Stimulated activated naive B cell treated with anti-CD40 and anti-IgM and Interleukin-4, amounts not matched to agents 10 μg/mL and 1 μg/mL and 100 μg/mL, for 72 hours (primary cell): ENCODE data around the gene ANKRD33B.
"Not testable (repeated sequence)": the region's sequence is repeated elsewhere in the genome, so short reads cannot be mapped to it uniquely, and the experiment has no call there.

Source experiments
- ATAC-seq, 2 donors: fragments of 150-1000 bp; cut with Tn5 transposase; replicated peaks; 2 replicates each; pipeline ENCODE4 v1.10.0; 2021; ENCODE audit warnings: moderate library complexity in 1 of 2
- DNase-seq: peaks from one replicate; pipeline ENCODE4 v3.0.0; 2021
- H3K27ac Mint-ChIP-seq: one replicate; pipeline ENCODE4 v1.8.0; 2022; ENCODE audit warnings: mild to moderate bottlenecking, mixed read lengths
- H3K27me3 Mint-ChIP-seq, 2 donors: one replicate each; pipeline ENCODE4 v1.8.0; 2022; ENCODE audit warnings: mixed read lengths in 2 of 2
- H3K36me3 Mint-ChIP-seq, 2 donors: one replicate each; pipeline ENCODE4 v1.8.0; 2022; ENCODE audit warnings: mixed read lengths in 2 of 2, mild to moderate bottlenecking in 1 of 2
- H3K4me1 Mint-ChIP-seq, 2 donors: one replicate each; pipeline ENCODE4 v1.8.0; 2022; ENCODE audit warnings: mixed read lengths in 2 of 2, mild to moderate bottlenecking in 1 of 2
- H3K4me3 Mint-ChIP-seq, 2 donors: one replicate each; pipeline ENCODE4 v1.8.0; 2022; ENCODE audit warnings: mild to moderate bottlenecking in 2 of 2, mixed read lengths in 2 of 2, moderate library complexity in 1 of 2
- H3K9me3 Mint-ChIP-seq, 2 donors: one replicate each; pipeline ENCODE4 v1.8.0; 2022; ENCODE audit warnings: mixed read lengths in 2 of 2, mild to moderate bottlenecking in 1 of 2

Gene ANKRD33B

GRCh38 chr5:10542055-10542550 is 21.8 kb upstream of the ANKRD33B start:
- Mint-ChIP-seq H3K9me3 (no peaks in the 10 kb centered on the region), H3K27me3 (peaks cover 5 to 6% of the 10 kb centered on the region in 2 donors), H3K4me3 (no peak overlapping the region), H3K4me1 (peaks cover 17 to 21% of the 10 kb centered on the region in 2 donors), H3K36me3 (no peaks in the 10 kb centered on the region), H3K27ac (no peak overlapping the region)
- DNase-seq (no peak), ATAC-seq (no peak)

GRCh38 chr5:10543585-10544040 is 20.3 kb upstream of the ANKRD33B start:
- Mint-ChIP-seq H3K4me1 (peaks cover 9 to 15% of the 10 kb centered on the region in 2 donors), H3K9me3 (no peaks in the 10 kb centered on the region), H3K4me3 (no peak overlapping the region), H3K27ac (no peak overlapping the region), H3K36me3 (no peaks in the 10 kb centered on the region), H3K27me3 (no peaks in the 10 kb centered on the region)
- DNase-seq, result no peak
- ATAC-seq, result no peak

- Mint-ChIP-seq H3K27ac (no peak overlapping the region), H3K36me3 (no peaks in the 10 kb centered on the region), H3K9me3 (no peaks in the 10 kb centered on the region), H3K27me3 (no peaks in the 10 kb centered on the region), H3K4me1 (peaks cover 6 to 15% of the 10 kb centered on the region in 2 donors), H3K4me3 (no peak overlapping the region)
- no peak for ATAC-seq
- DNase-seq, result no peak
Measured at GRCh38 chr5:10545084-10545483, 18.8 kb upstream of the ANKRD33B start.

- H3K9me3 Mint-ChIP-seq, result no peaks in the 10 kb centered on the region
- no peaks in the 10 kb centered on the region for H3K36me3 Mint-ChIP-seq
- no peak overlapping the region for H3K4me3 Mint-ChIP-seq
- H3K4me1 Mint-ChIP-seq, result peaks cover 6 to 15% of the 10 kb centered on the region in 2 donors
- ATAC-seq (no peak), DNase-seq (no peak)
- no peaks in the 10 kb centered on the region for H3K27me3 Mint-ChIP-seq
- H3K27ac Mint-ChIP-seq, result no peak overlapping the region
Measured at GRCh38 chr5:10546186-10546585, 17.7 kb upstream of the ANKRD33B start.

GRCh38 chr5:10548418-10549122 is 15.3 kb upstream of the ANKRD33B start:
- Mint-ChIP-seq H3K27me3 (no peaks in the 10 kb centered on the region), H3K4me1 (peaks cover 21 to 32% of the 10 kb centered on the region in 2 donors), H3K27ac (no peak overlapping the region), H3K4me3 (no peak overlapping the region), H3K36me3 (no peaks in the 10 kb centered on the region), H3K9me3 (no peaks in the 10 kb centered on the region)
- ATAC-seq (no peak), DNase-seq (no peak)

- H3K4me1 Mint-ChIP-seq, result peaks cover 26 to 36% of the 10 kb centered on the region in 2 donors
- H3K27ac Mint-ChIP-seq, H3K9me3 Mint-ChIP-seq, DNase-seq, H3K4me3 Mint-ChIP-seq, H3K36me3 Mint-ChIP-seq, ATAC-seq, H3K27me3 Mint-ChIP-seq: not testable (repeated sequence)
Measured at GRCh38 chr5:10549123-10549514, 14.8 kb upstream of the ANKRD33B start.

GRCh38 chr5:10550222-10550995 is 13.5 kb upstream of the ANKRD33B start:
- no peak for DNase-seq
- peak overlapping the region; percentile 75 for H3K27ac Mint-ChIP-seq
- no peaks in the 10 kb centered on the region for H3K9me3 Mint-ChIP-seq
- no peaks in the 10 kb centered on the region for H3K36me3 Mint-ChIP-seq
- no peaks in the 10 kb centered on the region for H3K27me3 Mint-ChIP-seq
- ATAC-seq, result no peak
- H3K4me3 Mint-ChIP-seq, result no peak overlapping the region
- H3K4me1 Mint-ChIP-seq, result peaks cover 34 to 47% of the 10 kb centered on the region in 2 donors

- Mint-ChIP-seq H3K9me3 (no peaks in the 10 kb centered on the region), H3K36me3 (no peaks in the 10 kb centered on the region), H3K27me3 (no peaks in the 10 kb centered on the region), H3K4me1 (peaks cover 43 to 57% of the 10 kb centered on the region in 2 donors), H3K4me3 (no peak overlapping the region), H3K27ac (peak overlapping the region; percentile 25)
- DNase-seq (no peak), ATAC-seq (no peak)
Measured at GRCh38 chr5:10551782-10552138, 12.1 kb upstream of the ANKRD33B start.

GRCh38 chr5:10552183-10553143 is 11.4 kb upstream of the ANKRD33B start:
- H3K9me3 Mint-ChIP-seq, result no peaks in the 10 kb centered on the region
- no peak for DNase-seq
- H3K4me1 Mint-ChIP-seq, result peaks cover 45 to 57% of the 10 kb centered on the region in 2 donors
- peak; percentile 71 to 77 for ATAC-seq
- H3K27ac Mint-ChIP-seq, result peak overlapping the region; percentile 59
- no peaks in the 10 kb centered on the region for H3K36me3 Mint-ChIP-seq
- no peak overlapping the region for H3K4me3 Mint-ChIP-seq
- H3K27me3 Mint-ChIP-seq, result no peaks in the 10 kb centered on the region

GRCh38 chr5:10553476-10553875 is 10.4 kb upstream of the ANKRD33B start:
- H3K9me3 Mint-ChIP-seq, result no peaks in the 10 kb centered on the region
- H3K4me3 Mint-ChIP-seq, result no peak overlapping the region
- ATAC-seq, result no peak
- H3K36me3 Mint-ChIP-seq, result peaks cover 0 to 3% of the 10 kb centered on the region in 2 donors
- no peaks in the 10 kb centered on the region for H3K27me3 Mint-ChIP-seq
- H3K4me1 Mint-ChIP-seq, result peaks cover 52 to 62% of the 10 kb centered on the region in 2 donors
- no peak for DNase-seq
- H3K27ac Mint-ChIP-seq, result peak overlapping the region; percentile 59

GRCh38 chr5:10555277-10555684 is 8.6 kb upstream of the ANKRD33B start:
- no peak overlapping the region for H3K27ac Mint-ChIP-seq
- H3K36me3 Mint-ChIP-seq, result peaks cover 0 to 3% of the 10 kb centered on the region in 2 donors
- no peak overlapping the region for H3K4me3 Mint-ChIP-seq
- H3K27me3 Mint-ChIP-seq, result no peaks in the 10 kb centered on the region
- H3K9me3 Mint-ChIP-seq, result no peaks in the 10 kb centered on the region
- peaks cover 65 to 80% of the 10 kb centered on the region in 2 donors for H3K4me1 Mint-ChIP-seq
- DNase-seq (no peak), ATAC-seq (no peak)

- peak overlapping the region; percentile 67 for H3K27ac Mint-ChIP-seq
- H3K4me1 Mint-ChIP-seq, result peaks cover 71 to 91% of the 10 kb centered on the region in 2 donors
- DNase-seq, result no peak
- H3K9me3 Mint-ChIP-seq, result no peaks in the 10 kb centered on the region
- H3K36me3 Mint-ChIP-seq, result peaks cover 0 to 3% of the 10 kb centered on the region in 2 donors
- ATAC-seq, result no peak
- H3K27me3 Mint-ChIP-seq, result no peaks in the 10 kb centered on the region
- H3K4me3 Mint-ChIP-seq, result no peak overlapping the region
Measured at GRCh38 chr5:10556289-10556807, 7.5 kb upstream of the ANKRD33B start.

- H3K27ac Mint-ChIP-seq, result peak overlapping the region; percentile 68
- no peaks in the 10 kb centered on the region for H3K9me3 Mint-ChIP-seq
- peak overlapping the region; percentile 43 to 53 for H3K4me3 Mint-ChIP-seq
- peaks cover 69 to 97% of the 10 kb centered on the region in 2 donors for H3K4me1 Mint-ChIP-seq
- DNase-seq (no peak), ATAC-seq (peak; percentile 48 to 53)
- peaks cover 0 to 3% of the 10 kb centered on the region in 2 donors for H3K36me3 Mint-ChIP-seq
- no peaks in the 10 kb centered on the region for H3K27me3 Mint-ChIP-seq
Measured at GRCh38 chr5:10556893-10557746, 6.8 kb upstream of the ANKRD33B start.
